Gastroesophageal sphincter (tissue), 3 donors: ENCODE results near the gene IL31RA.

ENCODE experiments used
- EP300 ChIP-seq: sonication (generic); formaldehyde crosslinking; IDR thresholded peaks from one replicate; pipeline ENCODE4 v1.6.1; 2017; ENCODE audit warnings: antibody characterized with exemption, mild to moderate bottlenecking
- POLR2A ChIP-seq, 2 donors: fragments of 450-650 bp; IDR thresholded peaks; one replicate each; pipeline ENCODE4 v1.6.1; 2017; ENCODE audit warnings: antibody characterized with exemption in 2 of 2, mild to moderate bottlenecking in 2 of 2, moderate library complexity in 1 of 2
- POLR2AphosphoS5 ChIP-seq: sonication (generic); formaldehyde crosslinking; IDR thresholded peaks from one replicate; pipeline ENCODE4 v1.6.1; 2017; ENCODE audit warnings: antibody characterized with exemption
- TF ChIP-seq, protein P1 (sequence below), 4 experiments: fragments of 200-600 bp in 2 of 4; fragments of 450-650 bp in 2 of 4; sonication (generic) in 1 of 4; IDR thresholded peaks; one replicate each; pipeline ENCODE4 v1.5.1; 2017 to 2019; ENCODE audit warnings: antibody characterized with exemption in 4 of 4, mild to moderate bottlenecking in 2 of 4, moderate library complexity in 2 of 4

DNA sequence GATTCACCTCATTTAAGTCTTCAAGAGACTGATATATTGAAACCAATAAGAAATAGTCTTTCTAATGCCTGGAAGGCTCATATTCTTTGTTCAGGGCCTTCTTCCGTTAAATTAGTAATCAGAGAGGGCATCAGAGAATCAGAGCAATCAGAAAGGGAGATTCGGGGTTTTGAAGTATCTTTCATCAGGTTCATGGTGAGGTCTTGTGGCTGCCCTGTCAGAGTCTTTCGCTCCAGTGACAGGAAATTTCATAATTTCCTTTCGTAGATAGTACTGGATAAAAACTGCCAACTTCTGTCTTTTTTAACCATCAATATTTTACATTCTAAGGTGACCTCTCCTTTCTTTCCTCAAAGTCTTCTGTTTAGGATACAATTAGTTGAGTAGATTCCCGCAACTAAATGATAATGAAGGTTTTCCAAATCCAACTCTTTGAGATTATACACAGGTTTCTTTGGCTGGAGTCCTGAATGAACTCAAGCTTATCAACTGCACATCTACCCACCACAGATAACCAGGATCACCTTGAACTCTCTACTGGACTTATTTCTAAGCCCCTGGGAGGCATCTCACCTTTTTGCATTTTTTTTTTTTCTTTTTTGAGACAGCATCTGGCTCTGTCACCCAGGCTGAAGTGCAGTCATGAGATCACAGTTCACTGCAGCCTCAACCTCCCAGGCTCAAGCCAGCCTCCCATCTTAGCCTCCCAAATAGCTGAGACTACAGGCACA lies 5.5 kb downstream of the IL31RA start:
- TF ChIP-seq, protein P1, sequence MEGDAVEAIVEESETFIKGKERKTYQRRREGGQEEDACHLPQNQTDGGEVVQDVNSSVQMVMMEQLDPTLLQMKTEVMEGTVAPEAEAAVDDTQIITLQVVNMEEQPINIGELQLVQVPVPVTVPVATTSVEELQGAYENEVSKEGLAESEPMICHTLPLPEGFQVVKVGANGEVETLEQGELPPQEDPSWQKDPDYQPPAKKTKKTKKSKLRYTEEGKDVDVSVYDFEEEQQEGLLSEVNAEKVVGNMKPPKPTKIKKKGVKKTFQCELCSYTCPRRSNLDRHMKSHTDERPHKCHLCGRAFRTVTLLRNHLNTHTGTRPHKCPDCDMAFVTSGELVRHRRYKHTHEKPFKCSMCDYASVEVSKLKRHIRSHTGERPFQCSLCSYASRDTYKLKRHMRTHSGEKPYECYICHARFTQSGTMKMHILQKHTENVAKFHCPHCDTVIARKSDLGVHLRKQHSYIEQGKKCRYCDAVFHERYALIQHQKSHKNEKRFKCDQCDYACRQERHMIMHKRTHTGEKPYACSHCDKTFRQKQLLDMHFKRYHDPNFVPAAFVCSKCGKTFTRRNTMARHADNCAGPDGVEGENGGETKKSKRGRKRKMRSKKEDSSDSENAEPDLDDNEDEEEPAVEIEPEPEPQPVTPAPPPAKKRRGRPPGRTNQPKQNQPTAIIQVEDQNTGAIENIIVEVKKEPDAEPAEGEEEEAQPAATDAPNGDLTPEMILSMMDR (IDR thresholded peaks at IDR 0.05): no peak
- TF ChIP-seq EP300: no peak
- no peak for TF ChIP-seq POLR2A (IDR thresholded peaks at IDR 0.05)
- no peak for TF ChIP-seq POLR2AphosphoS5
